Measurements from ENCODE around the gene TTR. TPM values are rescaled to one million over a fixed set of nuclear protein-coding genes. Genes with fewer than 3 reads are reported as not detected.

The TTR gene
- total and polyA plus RNA-seq, 12 donors = 0.25 to 1.6 (median 0.82) TPM; not detected in 6

- Histone ChIP-seq H3K27ac (no peak overlapping the region), H3K9me3 (replicated peaks in 1 of 3) (no peaks in the 10 kb centered on the region), H3K4me1 (replicated peaks in 1 of 2) (no peaks in the 10 kb centered on the region), H3K36me3 (replicated peaks in 1 of 2) (no peaks in the 10 kb centered on the region), H3K4me3 (no peak overlapping the region), H3K27me3 (no peaks in the 10 kb centered on the region)
- intact Hi-C loops (cut with DNase I) = no loop called here
- DNase-seq = peak in 4 of 7 donors; percentile 13 to 38 (median 32)
- TF ChIP-seq POLR2A (IDR thresholded peaks at IDR 0.05) = no peak
- WGBS, 4 donors = 39 to 53% (median 50%) methylated on average over 6 of the region's 6 CpGs
Measured at GRCh38 chr18:31612124-31612523, 20.4 kb downstream of the TTR start.

- H3K4me1 ChIP-seq (replicated peaks in 1 of 2) = no peaks in the 10 kb centered on the region
- no peak for DNase-seq
- H3K9me3 ChIP-seq (replicated peaks in 1 of 3) = no peaks in the 10 kb centered on the region
- no peaks in the 10 kb centered on the region for H3K36me3 ChIP-seq (replicated peaks in 1 of 2)
- no peak for TF ChIP-seq POLR2A (IDR thresholded peaks at IDR 0.05)
- no peak for TF ChIP-seq CTCF (IDR thresholded peaks at IDR 0.05)
- H3K27me3 ChIP-seq = no peaks in the 10 kb centered on the region
- intact Hi-C loops (cut with DNase I) = no loop called here
- H3K27ac ChIP-seq = no peak overlapping the region
- WGBS, 4 donors = 80 to 88% (median 87%) methylated on average over 2 of the region's 2 CpGs
- H3K4me3 ChIP-seq = no peak overlapping the region
Measured at GRCh38 chr18:31614044-31614443, 22.4 kb downstream of the TTR start.

GRCh38 chr18:31616586-31616985 is 24.9 kb downstream of the TTR start:
- DNase-seq = no peak
- intact Hi-C loops (cut with DNase I) = no loop called here
- Histone ChIP-seq H3K9me3 (replicated peaks in 1 of 3) (no peaks in the 10 kb centered on the region), H3K27me3 (no peaks in the 10 kb centered on the region), H3K4me3 (no peak overlapping the region), H3K4me1 (replicated peaks in 1 of 2) (no peaks in the 10 kb centered on the region), H3K27ac (no peak overlapping the region), H3K36me3 (replicated peaks in 1 of 2) (no peaks in the 10 kb centered on the region)
- TF ChIP-seq POLR2A (IDR thresholded peaks at IDR 0.05) (no peak), CTCF (IDR thresholded peaks at IDR 0.05) (no peak)
- WGBS, 4 donors = 87 to 95% (median 93%) methylated on average over 4 of the region's 4 CpGs

- no peaks in the 10 kb centered on the region for H3K9me3 ChIP-seq (replicated peaks in 1 of 3)
- TF ChIP-seq POLR2A (IDR thresholded peaks at IDR 0.05) = no peak
- no peak for TF ChIP-seq CTCF (IDR thresholded peaks at IDR 0.05)
- no peaks in the 10 kb centered on the region for H3K4me1 ChIP-seq (replicated peaks in 1 of 2)
- no peak overlapping the region for H3K4me3 ChIP-seq
- no peak for DNase-seq
- no peaks in the 10 kb centered on the region for H3K36me3 ChIP-seq (replicated peaks in 1 of 2)
- no peaks in the 10 kb centered on the region for H3K27me3 ChIP-seq
- no peak overlapping the region for H3K27ac ChIP-seq
- WGBS, 4 donors = 73 to 84% (median 78%) methylated on average over 5 of the region's 5 CpGs
- intact Hi-C loops (cut with DNase I) = no loop called here
Measured at GRCh38 chr18:31617031-31617717, 25.5 kb downstream of the TTR start.

DNA sequence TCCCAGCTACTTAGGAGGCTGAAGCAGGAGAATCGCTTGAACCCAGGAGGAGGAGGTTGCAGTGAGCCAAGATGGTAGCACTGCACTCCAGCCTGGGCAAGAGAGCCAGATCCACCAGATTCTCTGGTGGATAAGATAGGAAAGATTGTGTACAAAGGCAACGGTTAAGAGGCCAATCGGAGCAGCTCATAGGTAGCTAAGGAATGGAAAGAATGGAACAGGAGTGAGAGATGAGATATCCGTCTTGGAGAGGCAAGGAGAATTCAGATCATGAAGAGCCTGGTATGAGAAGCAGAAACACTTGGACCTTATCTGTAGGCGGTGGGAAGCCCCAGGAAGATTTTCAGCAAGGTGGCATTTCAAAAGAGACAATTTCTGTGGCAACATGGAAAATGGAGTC is 27.1 kb downstream of the TTR start:
- no peaks in the 10 kb centered on the region for H3K36me3 ChIP-seq (replicated peaks in 1 of 2)
- 92 to 99% (median 96%) methylated on average over 5 of the region's 5 CpGs for WGBS, 4 donors
- H3K9me3 ChIP-seq (replicated peaks in 1 of 3) = no peaks in the 10 kb centered on the region
- TF ChIP-seq POLR2A (IDR thresholded peaks at IDR 0.05) = no peak
- TF ChIP-seq CTCF (IDR thresholded peaks at IDR 0.05) = no peak
- DNase-seq = no peak
- intact Hi-C loops (cut with DNase I) = no loop called here
- H3K4me3 ChIP-seq = no peak overlapping the region
- H3K27me3 ChIP-seq = no peaks in the 10 kb centered on the region
- no peak overlapping the region for H3K27ac ChIP-seq
- H3K4me1 ChIP-seq (replicated peaks in 1 of 2) = no peaks in the 10 kb centered on the region

Data from adrenal gland (tissue), 12 donors.